ENCODE data around the gene NCBP1. TPM values are rescaled to one million over a fixed set of nuclear protein-coding genes. Genes with fewer than 3 reads are reported as not detected.
"Not testable (repeated sequence)": the region's sequence is repeated elsewhere in the genome, so short reads cannot be mapped to it uniquely, and the experiment has no call there.

NCBP1 gene
- 35.7 and 263 TPM in 2 replicates for total RNA-seq (2014; rRNA removed; shearing (Covaris generic); ENCODE audit: low replicate concordance)

- peak within 1 kb of the TSS; percentile 94 for H3K4me3 ChIP-seq
- no peaks in the 10 kb centered on the region for H3K27me3 ChIP-seq
- peaks cover 8% of the 10 kb centered on the region for H3K36me3 ChIP-seq
- no peaks in the 10 kb centered on the region for H3K9me3 ChIP-seq
- DNase-seq, result peak; percentile 98
These were observed at the start of gene NCBP1, which contains the start of gene TSTD2 for GRCh38 chr9:97632985-97633858. Gene NCBP1 (plus strand): TSS chr9:97633821. CDS start chr9:97633882, 61 bp downstream. Gene TSTD2 (minus strand): TSS chr9:97633368. CDS start chr9:97627562, 5,806 bp downstream.

- not testable (repeated sequence) for H3K4me3 ChIP-seq, H3K27me3 ChIP-seq, H3K36me3 ChIP-seq, H3K9me3 ChIP-seq, DNase-seq
These were observed 48.8 kb upstream of the NCBP1 start for GRCh38 chr9:97584778-97585177.

- not testable (repeated sequence) for DNase-seq
These were observed 46.7 kb upstream of the NCBP1 start for GRCh38 chr9:97586909-97587308.

GRCh38 chr9:97591535-97591934, 42.1 kb upstream of the NCBP1 start:
- no peaks in the 10 kb centered on the region for H3K9me3 ChIP-seq
- no peaks in the 10 kb centered on the region for H3K27me3 ChIP-seq
- no peak for DNase-seq
- no peaks in the 10 kb centered on the region for H3K36me3 ChIP-seq
- no peak overlapping the region for H3K4me3 ChIP-seq

More at GRCh38 chr9:97586909-97587308, 46.7 kb upstream of the NCBP1 start:
- not testable (repeated sequence) for H3K4me3 ChIP-seq, H3K36me3 ChIP-seq, H3K9me3 ChIP-seq, H3K27me3 ChIP-seq

- no peak for DNase-seq
- no peak overlapping the region for H3K4me3 ChIP-seq
- no peaks in the 10 kb centered on the region for H3K9me3 ChIP-seq
- no peaks in the 10 kb centered on the region for H3K36me3 ChIP-seq
- no peaks in the 10 kb centered on the region for H3K27me3 ChIP-seq
These were observed 41.5 kb upstream of the NCBP1 start for GRCh38 chr9:97592126-97592525.

GRCh38 chr9:97593960-97594359, 39.7 kb upstream of the NCBP1 start:
- DNase-seq, result no peak

GRCh38 chr9:97594381-97594921, 39.2 kb upstream of the NCBP1 start:
- no peak overlapping the region for H3K4me3 ChIP-seq
- no peak for DNase-seq
- no peaks in the 10 kb centered on the region for H3K9me3 ChIP-seq
- no peaks in the 10 kb centered on the region for H3K36me3 ChIP-seq
- H3K27me3 ChIP-seq, result no peaks in the 10 kb centered on the region

More at GRCh38 chr9:97593960-97594359, 39.7 kb upstream of the NCBP1 start:
- no peaks in the 10 kb centered on the region for H3K36me3 ChIP-seq
- H3K27me3 ChIP-seq, result no peaks in the 10 kb centered on the region
- H3K4me3 ChIP-seq, result no peak overlapping the region
- H3K9me3 ChIP-seq, result no peaks in the 10 kb centered on the region

- no peak for DNase-seq
- no peak overlapping the region for H3K4me3 ChIP-seq
- no peaks in the 10 kb centered on the region for H3K9me3 ChIP-seq
- H3K27me3 ChIP-seq, result no peaks in the 10 kb centered on the region
- no peaks in the 10 kb centered on the region; the same call in none of the 2 replicates for H3K36me3 ChIP-seq
These were observed 36.7 kb upstream of the NCBP1 start for GRCh38 chr9:97596906-97597305.

GRCh38 chr9:97598461-97599288, 34.9 kb upstream of the NCBP1 start:
- Histone ChIP-seq H3K4me3 (no peak overlapping the region), H3K27me3 (no peaks in the 10 kb centered on the region), H3K9me3 (no peaks in the 10 kb centered on the region), H3K36me3 (peaks cover 6% of the 10 kb centered on the region)
- peak; percentile 58 for DNase-seq

GRCh38 chr9:97599314-97599846, 34.2 kb upstream of the NCBP1 start:
- Histone ChIP-seq H3K4me3 (no peak overlapping the region), H3K36me3 (peaks cover 10% of the 10 kb centered on the region), H3K9me3 (no peaks in the 10 kb centered on the region), H3K27me3 (no peaks in the 10 kb centered on the region)
- DNase-seq, result no peak

- no peak for DNase-seq
- peaks cover 14% of the 10 kb centered on the region for H3K36me3 ChIP-seq
- no peak overlapping the region for H3K4me3 ChIP-seq
- no peaks in the 10 kb centered on the region for H3K9me3 ChIP-seq
- no peaks in the 10 kb centered on the region for H3K27me3 ChIP-seq
These were observed 32.9 kb upstream of the NCBP1 start for GRCh38 chr9:97600531-97601227.

- Histone ChIP-seq H3K36me3 (peaks cover 18% of the 10 kb centered on the region), H3K27me3 (no peaks in the 10 kb centered on the region), H3K9me3 (no peaks in the 10 kb centered on the region), H3K4me3 (no peak overlapping the region)
- DNase-seq, result no peak
These were observed 32.3 kb upstream of the NCBP1 start for GRCh38 chr9:97601228-97601898.

- Histone ChIP-seq H3K36me3 (peaks cover 18% of the 10 kb centered on the region), H3K27me3 (no peaks in the 10 kb centered on the region), H3K9me3 (no peaks in the 10 kb centered on the region), H3K4me3 (no peak overlapping the region)
- DNase-seq, result no peak
These were observed 31.2 kb upstream of the NCBP1 start for GRCh38 chr9:97602430-97602829.

- no peak for DNase-seq
- peaks cover 18% of the 10 kb centered on the region for H3K36me3 ChIP-seq
- no peaks in the 10 kb centered on the region for H3K27me3 ChIP-seq
- no peaks in the 10 kb centered on the region for H3K9me3 ChIP-seq
- H3K4me3 ChIP-seq, result no peak overlapping the region
These were observed 28.5 kb upstream of the NCBP1 start for GRCh38 chr9:97604901-97605645.

- Histone ChIP-seq H3K4me3 (no peak overlapping the region), H3K36me3 (peaks cover 17% of the 10 kb centered on the region), H3K9me3 (no peaks in the 10 kb centered on the region), H3K27me3 (no peaks in the 10 kb centered on the region)
- peak; percentile 12 for DNase-seq
These were observed 18.1 kb upstream of the NCBP1 start for GRCh38 chr9:97615439-97616072.
